C4-2B (cell line): Measurements from ENCODE around the gene ENO3.

Source experiments
- H3K27ac ChIP-seq: fragments of 450-650 bp; 2 replicates; pipeline ENCODE4 v1.5.1; 2017
- CTCF ChIP-seq: fragments of 450-650 bp; conservative IDR thresholded peaks from 2 replicates; pipeline ENCODE4 v1.5.1; 2017; ENCODE audit warnings: mild to moderate bottlenecking
- ZFX ChIP-seq: fragments of 450-650 bp; IDR thresholded peaks from 2 replicates; pipeline ENCODE4 v1.6.1; 2017

The ENO3 gene

GRCh38 chr17:4947411-4948165 lies 3.3 kb upstream of the ENO3 start:
- TF ChIP-seq CTCF = no peak
- no peak; the same call in 1 of the 2 replicates for TF ChIP-seq ZFX
- peak overlapping the region; percentile 100 for H3K27ac ChIP-seq

GRCh38 chr17:4948166-4948930 lies 2.6 kb upstream of the ENO3 start, which contains the start of gene PFN1:
TSS of gene PFN1 (minus strand) at chr17:4948530. CDS start at chr17:4948394, 136 bp downstream.
- TF ChIP-seq ZFX (peak; percentile 51; the same call in 1 of the 2 replicates), CTCF (no peak)

GRCh38 chr17:4948931-4949320 lies 2.0 kb upstream of the ENO3 start:
- TF ChIP-seq CTCF (no peak), ZFX (no peak)
- H3K27ac ChIP-seq = peak overlapping the region; percentile 100

More at GRCh38 chr17:4948166-4948930, 2.6 kb upstream of the ENO3 start, which contains the start of gene PFN1:
- H3K27ac ChIP-seq = peak within 1 kb of the TSS; percentile 100

GRCh38 chr17:4949321-4950074 lies 1.4 kb upstream of the ENO3 start:
- TF ChIP-seq CTCF = no peak
- no peak for TF ChIP-seq ZFX

GRCh38 chr17:4950075-4950745 lies 709 bp upstream of the ENO3 start:
- TF ChIP-seq CTCF (no peak), ZFX (peak; percentile 40; the same call in 1 of the 2 replicates)
- H3K27ac ChIP-seq = peak overlapping the region; percentile 100

More at GRCh38 chr17:4949321-4950074, 1.4 kb upstream of the ENO3 start:
- H3K27ac ChIP-seq = peak overlapping the region; percentile 100

GRCh38 chr17:4951486-4951885 lies 567 bp downstream of the ENO3 start:
- TF ChIP-seq CTCF = no peak
- no peak for TF ChIP-seq ZFX
- H3K27ac ChIP-seq = no peak overlapping the region; the same call in 1 of the 2 replicates
